HEK293 (cell line): ENCODE measurements around the gene MBOAT2.

Source experiments
- CTCF ChIA-PET: fragments of 350-600 bp; formaldehyde crosslinking; extraction: SDS; loops from one replicate; lab custom pipeline; 2021; ENCODE audit warnings: antibody characterized with exemption; lab: Yijun Ruan, JAX
- POLR2A ChIA-PET: fragments of 300-600 bp; formaldehyde crosslinking; extraction: SDS; loops from one replicate; lab custom pipeline; 2020; ENCODE audit warnings: antibody characterized with exemption, inconsistent platforms; lab: Yijun Ruan, JAX
- H3K27ac ChIP-seq: fragments of 200-500 bp; sonication (Bioruptor generic); 2 replicates; pipeline ENCODE4 v1.5.1; 2014; ENCODE audit warnings: low read depth, low read length, control low read depth, inconsistent platforms; ENCODE audit errors: extremely low read depth
- H3K36me3 ChIP-seq, 2 experiments: fragments of 200-500 bp in 1 of 2; sonication (Bioruptor generic) in 1 of 2; 1 replicate in 1 of 2; 2 replicates in 1 of 2; pipeline ENCODE4 v1.5.1; 2014 to 2017; ENCODE audit warnings: inconsistent platforms in 2 of 2, low read length in 2 of 2; ENCODE audit not compliant: control insufficient read depth in 2 of 2, insufficient read depth in 1 of 2
- H3K4me1 ChIP-seq: fragments of 200-500 bp; sonication (Bioruptor generic); 2 replicates; pipeline ENCODE4 v1.5.1; 2014; ENCODE audit warnings: mild to moderate bottlenecking, low read length, inconsistent platforms; ENCODE audit not compliant: control insufficient read depth, insufficient read depth
- H3K4me3 ChIP-seq: 2 replicates; pipeline ENCODE4 v1.5.1; 2011; ENCODE audit warnings: low read depth, mild to moderate bottlenecking, control low read depth, low read length, moderate library complexity
- H3K9me3 ChIP-seq: fragments of 200-500 bp; sonication (Bioruptor generic); 2 replicates; pipeline ENCODE4 v1.5.1; 2014; ENCODE audit warnings: low read depth, low read length, inconsistent platforms; ENCODE audit not compliant: control insufficient read depth, insufficient read depth
- HOXD13 ChIP-seq: sonication (generic); formaldehyde crosslinking; IDR thresholded peaks from 2 replicates; pipeline ENCODE4 v1.8.0; 2022; ENCODE audit warnings: missing genetic modification reagents, borderline replicate concordance
- OSR2 ChIP-seq: fragments of 450-650 bp; formaldehyde crosslinking; IDR thresholded peaks from 2 replicates; pipeline ENCODE4 v1.5.1; 2016; ENCODE audit warnings: missing biosample characterization, missing genetic modification characterization
- OVOL3 ChIP-seq: fragments of 450-650 bp; formaldehyde crosslinking; IDR thresholded peaks from 2 replicates; pipeline ENCODE4 v1.5.1; 2016; ENCODE audit warnings: missing biosample characterization, missing genetic modification characterization
- SP3 ChIP-seq: fragments of 450-650 bp; formaldehyde crosslinking; IDR thresholded peaks from 2 replicates; pipeline ENCODE4 v1.5.1; 2016; ENCODE audit warnings: missing biosample characterization, missing genetic modification characterization
- SP7 ChIP-seq: fragments of 450-650 bp; formaldehyde crosslinking; IDR thresholded peaks from 2 replicates; pipeline ENCODE4 v1.5.1; 2016; ENCODE audit warnings: missing biosample characterization, missing genetic modification characterization
- YY1 ChIP-seq: fragments of 450-650 bp; formaldehyde crosslinking; IDR thresholded peaks from 2 replicates; pipeline ENCODE4 v1.5.1; 2018; ENCODE audit warnings: missing biosample characterization, missing genetic modification characterization
- YY2 ChIP-seq: fragments of 450-650 bp; formaldehyde crosslinking; IDR thresholded peaks from 2 replicates; pipeline ENCODE4 v1.5.1; 2016; ENCODE audit warnings: missing biosample characterization, missing genetic modification characterization
- ZBTB21 ChIP-seq: fragments of 450-650 bp; formaldehyde crosslinking; IDR thresholded peaks from 2 replicates; pipeline ENCODE4 v1.5.1; 2017; ENCODE audit warnings: missing biosample characterization, missing genetic modification characterization
- ZNF112 ChIP-seq: fragments of 450-650 bp; formaldehyde crosslinking; IDR thresholded peaks from 2 replicates; pipeline ENCODE4 v1.5.0; 2017; ENCODE audit warnings: missing biosample characterization, missing genetic modification characterization
- ZNF146 ChIP-seq: fragments of 450-650 bp; formaldehyde crosslinking; IDR thresholded peaks from 2 replicates; pipeline ENCODE4 v1.5.1; 2016; ENCODE audit warnings: missing biosample characterization, missing genetic modification characterization
- ZNF16 ChIP-seq: fragments of 450-650 bp; formaldehyde crosslinking; IDR thresholded peaks from 2 replicates; pipeline ENCODE4 v1.5.1; 2016; ENCODE audit warnings: low read depth, missing biosample characterization, missing genetic modification characterization
- ZNF19 ChIP-seq: fragments of 450-650 bp; formaldehyde crosslinking; IDR thresholded peaks from 2 replicates; pipeline ENCODE4; 2016; ENCODE audit warnings: missing biosample characterization, missing genetic modification characterization, low read depth
- ZNF239 ChIP-seq: fragments of 450-650 bp; formaldehyde crosslinking; IDR thresholded peaks from 2 replicates; pipeline ENCODE4 v1.5.1; 2016; ENCODE audit warnings: missing biosample characterization, missing genetic modification characterization
- ZNF24 ChIP-seq: fragments of 450-650 bp; formaldehyde crosslinking; IDR thresholded peaks from 2 replicates; pipeline ENCODE4 v1.5.1; 2016; ENCODE audit warnings: missing biosample characterization, missing genetic modification characterization
- ZNF404 ChIP-seq: fragments of 450-650 bp; formaldehyde crosslinking; IDR thresholded peaks from 2 replicates; pipeline ENCODE4 v1.5.1; 2017; ENCODE audit warnings: missing biosample characterization, missing genetic modification characterization
- ZNF416 ChIP-seq: fragments of 450-650 bp; formaldehyde crosslinking; IDR thresholded peaks from 2 replicates; pipeline ENCODE4 v1.5.1; 2016; ENCODE audit warnings: missing biosample characterization, missing genetic modification characterization
- ZNF423 ChIP-seq: fragments of 450-650 bp; formaldehyde crosslinking; IDR thresholded peaks from 2 replicates; pipeline ENCODE4 v1.5.1; 2016; ENCODE audit warnings: missing biosample characterization, missing genetic modification characterization
- ZNF501 ChIP-seq: fragments of 450-650 bp; formaldehyde crosslinking; IDR thresholded peaks from 2 replicates; pipeline ENCODE4 v1.5.1; 2016; ENCODE audit warnings: missing biosample characterization, missing genetic modification characterization
- ZNF549 ChIP-seq: fragments of 450-650 bp; IDR thresholded peaks from 2 replicates; pipeline ENCODE4 v1.5.1; 2018; ENCODE audit warnings: missing biosample characterization, missing genetic modification characterization, mild to moderate bottlenecking, inconsistent platforms, moderate library complexity
- ZNF600 ChIP-seq: fragments of 450-650 bp; formaldehyde crosslinking; IDR thresholded peaks from 2 replicates; pipeline ENCODE4 v1.5.1; 2016; ENCODE audit warnings: missing biosample characterization, missing genetic modification characterization
- ZNF670 ChIP-seq: fragments of 450-650 bp; formaldehyde crosslinking; IDR thresholded peaks from 2 replicates; pipeline ENCODE4 v1.5.1; 2016; ENCODE audit warnings: missing biosample characterization, missing genetic modification characterization, low read depth
- ZNF768 ChIP-seq: fragments of 450-650 bp; formaldehyde crosslinking; IDR thresholded peaks from 2 replicates; pipeline ENCODE4 v1.5.1; 2018; ENCODE audit warnings: missing biosample characterization, mild to moderate bottlenecking, missing genetic modification characterization
- ZSCAN23 ChIP-seq: fragments of 450-650 bp; formaldehyde crosslinking; IDR thresholded peaks from 2 replicates; pipeline ENCODE4 v1.5.1; 2016; ENCODE audit warnings: missing biosample characterization, missing genetic modification characterization
- ZXDB ChIP-seq: fragments of 450-650 bp; formaldehyde crosslinking; IDR thresholded peaks from 2 replicates; pipeline ENCODE4 v1.5.1; 2016; ENCODE audit warnings: missing biosample characterization, missing genetic modification characterization
- TF ChIP-seq, protein P1 (sequence below): fragments of 450-650 bp; formaldehyde crosslinking; IDR thresholded peaks from 2 replicates; pipeline ENCODE4 v1.5.1; 2016; ENCODE audit warnings: missing biosample characterization, missing genetic modification characterization
- TF ChIP-seq, protein P2 (sequence below): fragments of 450-650 bp; formaldehyde crosslinking; IDR thresholded peaks from 2 replicates; pipeline ENCODE4 v1.5.1; 2016; ENCODE audit warnings: missing biosample characterization, missing genetic modification characterization
- TF ChIP-seq, protein P3 (sequence below): fragments of 450-650 bp; formaldehyde crosslinking; IDR thresholded peaks from 2 replicates; pipeline ENCODE4 v1.5.1; 2017; ENCODE audit warnings: missing biosample characterization, missing genetic modification characterization
- TF ChIP-seq, protein P4 (sequence below): fragments of 450-650 bp; formaldehyde crosslinking; IDR thresholded peaks from 2 replicates; pipeline ENCODE4 v1.5.1; 2017; ENCODE audit warnings: missing biosample characterization, missing genetic modification characterization

The MBOAT2 gene

DNA sequence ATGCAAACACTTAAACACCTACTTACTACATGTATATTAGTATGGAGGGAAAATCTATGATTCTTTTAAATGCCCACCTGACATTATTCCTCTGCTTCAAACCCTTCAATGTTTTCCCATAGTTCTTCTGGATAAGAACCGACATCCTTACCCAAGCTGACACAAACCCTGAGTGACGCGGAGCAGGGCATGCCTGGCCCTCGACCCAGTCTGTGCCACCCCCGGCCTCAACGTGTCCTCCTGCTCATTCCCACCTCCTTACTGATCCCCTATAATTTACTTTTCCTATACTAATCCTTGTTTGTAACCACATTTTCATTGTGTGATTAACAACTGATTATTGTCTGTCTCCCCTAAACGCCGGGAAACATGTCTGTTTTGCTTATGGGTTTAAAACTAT lies 183.5 kb downstream of the MBOAT2 start:
- TF ChIP-seq, protein P1, sequence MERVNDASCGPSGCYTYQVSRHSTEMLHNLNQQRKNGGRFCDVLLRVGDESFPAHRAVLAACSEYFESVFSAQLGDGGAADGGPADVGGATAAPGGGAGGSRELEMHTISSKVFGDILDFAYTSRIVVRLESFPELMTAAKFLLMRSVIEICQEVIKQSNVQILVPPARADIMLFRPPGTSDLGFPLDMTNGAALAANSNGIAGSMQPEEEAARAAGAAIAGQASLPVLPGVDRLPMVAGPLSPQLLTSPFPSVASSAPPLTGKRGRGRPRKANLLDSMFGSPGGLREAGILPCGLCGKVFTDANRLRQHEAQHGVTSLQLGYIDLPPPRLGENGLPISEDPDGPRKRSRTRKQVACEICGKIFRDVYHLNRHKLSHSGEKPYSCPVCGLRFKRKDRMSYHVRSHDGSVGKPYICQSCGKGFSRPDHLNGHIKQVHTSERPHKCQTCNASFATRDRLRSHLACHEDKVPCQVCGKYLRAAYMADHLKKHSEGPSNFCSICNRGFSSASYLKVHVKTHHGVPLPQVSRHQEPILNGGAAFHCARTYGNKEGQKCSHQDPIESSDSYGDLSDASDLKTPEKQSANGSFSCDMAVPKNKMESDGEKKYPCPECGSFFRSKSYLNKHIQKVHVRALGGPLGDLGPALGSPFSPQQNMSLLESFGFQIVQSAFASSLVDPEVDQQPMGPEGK (tag by site-specific recombination): no peak
- no peak for TF ChIP-seq ZBTB21 (tag by site-specific recombination)
- no peak for TF ChIP-seq OSR2
- TF ChIP-seq OVOL3 (tag by site-specific recombination): no peak
- no peak for TF ChIP-seq ZNF423 (tag by site-specific recombination)
- no peak for TF ChIP-seq ZNF670
- TF ChIP-seq, protein P2, sequence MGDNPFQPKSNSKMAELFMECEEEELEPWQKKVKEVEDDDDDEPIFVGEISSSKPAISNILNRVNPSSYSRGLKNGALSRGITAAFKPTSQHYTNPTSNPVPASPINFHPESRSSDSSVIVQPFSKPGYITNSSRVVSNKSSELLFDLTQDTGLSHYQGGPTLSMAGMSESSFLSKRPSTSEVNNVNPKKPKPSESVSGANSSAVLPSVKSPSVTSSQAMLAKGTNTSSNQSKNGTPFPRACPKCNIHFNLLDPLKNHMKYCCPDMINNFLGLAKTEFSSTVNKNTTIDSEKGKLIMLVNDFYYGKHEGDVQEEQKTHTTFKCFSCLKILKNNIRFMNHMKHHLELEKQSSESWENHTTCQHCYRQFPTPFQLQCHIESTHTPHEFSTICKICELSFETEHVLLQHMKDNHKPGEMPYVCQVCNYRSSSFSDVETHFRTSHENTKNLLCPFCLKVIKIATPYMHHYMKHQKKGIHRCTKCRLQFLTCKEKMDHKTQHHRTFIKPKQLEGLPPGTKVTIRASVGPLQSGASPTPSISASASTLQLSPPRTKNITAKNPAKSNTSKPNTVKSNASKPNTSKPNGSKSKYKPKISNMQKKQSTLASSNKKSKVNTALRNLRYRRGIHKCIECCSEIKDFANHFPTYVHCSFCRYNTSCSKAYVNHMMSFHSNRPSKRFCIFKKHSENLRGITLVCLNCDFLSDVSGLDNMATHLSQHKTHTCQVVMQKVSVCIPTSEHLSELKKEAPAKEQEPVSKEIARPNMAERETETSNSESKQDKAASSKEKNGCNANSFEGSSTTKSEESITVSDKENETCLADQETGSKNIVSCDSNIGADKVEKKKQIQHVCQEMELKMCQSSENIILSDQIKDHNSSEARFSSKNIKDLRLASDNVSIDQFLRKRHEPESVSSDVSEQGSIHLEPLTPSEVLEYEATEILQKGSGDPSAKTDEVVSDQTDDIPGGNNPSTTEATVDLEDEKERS (tag by site-specific recombination): no peak
- no peak for TF ChIP-seq ZNF549 (tag by site-specific recombination)
- TF ChIP-seq, protein P3, sequence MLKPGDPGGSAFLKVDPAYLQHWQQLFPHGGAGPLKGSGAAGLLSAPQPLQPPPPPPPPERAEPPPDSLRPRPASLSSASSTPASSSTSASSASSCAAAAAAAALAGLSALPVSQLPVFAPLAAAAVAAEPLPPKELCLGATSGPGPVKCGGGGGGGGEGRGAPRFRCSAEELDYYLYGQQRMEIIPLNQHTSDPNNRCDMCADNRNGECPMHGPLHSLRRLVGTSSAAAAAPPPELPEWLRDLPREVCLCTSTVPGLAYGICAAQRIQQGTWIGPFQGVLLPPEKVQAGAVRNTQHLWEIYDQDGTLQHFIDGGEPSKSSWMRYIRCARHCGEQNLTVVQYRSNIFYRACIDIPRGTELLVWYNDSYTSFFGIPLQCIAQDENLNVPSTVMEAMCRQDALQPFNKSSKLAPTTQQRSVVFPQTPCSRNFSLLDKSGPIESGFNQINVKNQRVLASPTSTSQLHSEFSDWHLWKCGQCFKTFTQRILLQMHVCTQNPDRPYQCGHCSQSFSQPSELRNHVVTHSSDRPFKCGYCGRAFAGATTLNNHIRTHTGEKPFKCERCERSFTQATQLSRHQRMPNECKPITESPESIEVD (tag by site-specific recombination): no peak
- TF ChIP-seq ZNF239 (tag by site-specific recombination): no peak
- TF ChIP-seq ZNF600 (tag by site-specific recombination): no peak
- no peak for TF ChIP-seq HOXD13 (CRISPR knock-in tag)
- no peak for TF ChIP-seq YY1 (tag by site-specific recombination)
- TF ChIP-seq ZNF404 (tag by site-specific recombination): no peak
- TF ChIP-seq ZNF146 (tag by site-specific recombination): no peak
- no peak for TF ChIP-seq ZNF416 (tag by site-specific recombination)
- TF ChIP-seq ZNF112: no peak
- TF ChIP-seq, protein P4, sequence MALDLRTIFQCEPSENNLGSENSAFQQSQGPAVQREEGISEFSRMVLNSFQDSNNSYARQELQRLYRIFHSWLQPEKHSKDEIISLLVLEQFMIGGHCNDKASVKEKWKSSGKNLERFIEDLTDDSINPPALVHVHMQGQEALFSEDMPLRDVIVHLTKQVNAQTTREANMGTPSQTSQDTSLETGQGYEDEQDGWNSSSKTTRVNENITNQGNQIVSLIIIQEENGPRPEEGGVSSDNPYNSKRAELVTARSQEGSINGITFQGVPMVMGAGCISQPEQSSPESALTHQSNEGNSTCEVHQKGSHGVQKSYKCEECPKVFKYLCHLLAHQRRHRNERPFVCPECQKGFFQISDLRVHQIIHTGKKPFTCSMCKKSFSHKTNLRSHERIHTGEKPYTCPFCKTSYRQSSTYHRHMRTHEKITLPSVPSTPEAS (tag by site-specific recombination): no peak
- TF ChIP-seq SP3 (tag by site-specific recombination): no peak
- TF ChIP-seq SP7 (tag by site-specific recombination): no peak
- peaks cover 10 to 21% of the 10 kb centered on the region in 2 experiments for H3K36me3 ChIP-seq
- no peak overlapping the region for H3K27ac ChIP-seq
- no peak overlapping the region for H3K4me3 ChIP-seq
- ChIA-PET POLR2A (interaction anchor here (0.6 kb wide), 1 partner anchor 670 kb away, joined by 3 read pairs; no protein-coding TSS in a partner anchor), CTCF (no interaction called here)
- no peaks in the 10 kb centered on the region for H3K9me3 ChIP-seq
- H3K4me1 ChIP-seq: no peaks in the 10 kb centered on the region

DNA sequence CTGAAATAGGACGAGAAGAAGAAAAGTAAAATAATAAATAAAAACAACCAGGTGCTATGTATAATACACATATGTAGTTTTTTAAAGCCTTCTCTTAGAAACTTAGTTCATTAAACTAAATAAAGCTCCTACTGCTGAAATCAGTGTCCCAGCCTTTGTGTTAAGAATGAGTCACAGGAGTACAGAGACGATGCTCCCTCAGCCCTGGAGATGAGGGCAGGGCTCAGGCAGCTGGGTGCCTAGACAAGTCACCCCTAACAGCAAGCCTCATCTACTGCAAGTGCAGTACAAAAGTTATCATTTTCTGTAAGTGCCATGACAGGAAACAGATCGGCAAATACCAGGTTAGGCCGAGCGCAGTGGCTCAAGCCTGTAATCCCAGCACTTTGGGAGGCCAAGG lies 184.3 kb downstream of the MBOAT2 start:
- TF ChIP-seq ZNF768 (tag by site-specific recombination): no peak
- TF ChIP-seq ZNF501 (tag by site-specific recombination): no peak
- no peak for TF ChIP-seq OSR2
- TF ChIP-seq ZSCAN23 (tag by site-specific recombination): no peak
- no peak for TF ChIP-seq ZNF239 (tag by site-specific recombination)
- no peak for TF ChIP-seq ZNF19
- no peak for TF ChIP-seq ZXDB (tag by site-specific recombination)
- TF ChIP-seq ZNF24 (tag by site-specific recombination): no peak
- no peak for TF ChIP-seq YY2 (tag by site-specific recombination)
- TF ChIP-seq ZNF16 (tag by site-specific recombination): no peak
- Histone ChIP-seq H3K4me3 (no peak overlapping the region), H3K36me3 (peaks cover 6 to 19% of the 10 kb centered on the region in 2 experiments), H3K27ac (no peak overlapping the region), H3K9me3 (no peaks in the 10 kb centered on the region), H3K4me1 (no peaks in the 10 kb centered on the region)
- POLR2A ChIA-PET: no interaction called here
- CTCF ChIA-PET: no interaction called here
